Liver (tissue), 9 donors: ENCODE data around the gene SLC38A2. TPM values are rescaled to one million over a fixed set of nuclear protein-coding genes. Genes with fewer than 3 reads are reported as not detected.

ENCODE experiments used
- DNase-seq: peaks from one replicate; pipeline ENCODE4 v3.0.0-alpha.2; 2017; ENCODE audit warnings: low spot score
- H3K27ac ChIP-seq, 2 donors: one replicate each; pipeline ENCODE4 v1.7.0; 2013; ENCODE audit warnings: inconsistent platforms in 2 of 2, low read length in 2 of 2, control low read depth in 1 of 2, low read depth in 1 of 2, mild to moderate bottlenecking in 1 of 2
- H3K27me3 ChIP-seq, 4 donors: one replicate each; pipeline versions ENCODE4 v1.6.1 to v1.7.0; 2013; ENCODE audit warnings: low read length in 3 of 4, inconsistent platforms in 1 of 4, mild to moderate bottlenecking in 1 of 4, moderate library complexity in 1 of 4; ENCODE audit not compliant: control insufficient read depth in 4 of 4, insufficient read depth in 4 of 4
- H3K36me3 ChIP-seq, 4 donors: one replicate each; pipeline versions ENCODE4 v1.6.1 to v1.7.0; 2013; ENCODE audit warnings: low read length in 3 of 4, mild to moderate bottlenecking in 3 of 4, low read depth in 1 of 4, moderate library complexity in 1 of 4; ENCODE audit not compliant: control insufficient read depth in 4 of 4, insufficient read depth in 3 of 4
- H3K4me1 ChIP-seq, 4 donors: one replicate each; pipeline versions ENCODE4 v1.6.1 to v1.7.0; 2013; ENCODE audit warnings: low read length in 3 of 4, mild to moderate bottlenecking in 3 of 4, moderate library complexity in 1 of 4; ENCODE audit not compliant: control insufficient read depth in 4 of 4, insufficient read depth in 4 of 4
- H3K4me3 ChIP-seq, 3 donors: one replicate each; pipeline versions ENCODE4 v1.6.1 to v1.7.0; 2013; ENCODE audit warnings: low read length in 3 of 3, control low read depth in 1 of 3, low read depth in 1 of 3, mild to moderate bottlenecking in 1 of 3
- H3K9ac ChIP-seq, 2 donors: one replicate each; pipeline ENCODE4 v1.7.0; 2013; ENCODE audit warnings: low read length in 2 of 2, mild to moderate bottlenecking in 2 of 2, moderate library complexity in 2 of 2, control low read depth in 1 of 2, low read depth in 1 of 2
- H3K9me3 ChIP-seq, 4 donors: one replicate each; pipeline versions ENCODE4 v1.6.1 to v1.7.0; 2013; ENCODE audit warnings: low read length in 3 of 4; ENCODE audit not compliant: control insufficient read depth in 4 of 4
- ATF3 ChIP-seq: IDR thresholded peaks from 2 replicates; pipeline ENCODE4 v1.6.1; 2016; ENCODE audit warnings: antibody characterized with exemption
- EGR1 ChIP-seq, 2 donors: IDR thresholded peaks; 2 replicates each; pipeline ENCODE4 v1.6.1; 2016 to 2018; ENCODE audit warnings: antibody characterized with exemption in 2 of 2, low read depth in 2 of 2
- FOXA1 ChIP-seq: IDR thresholded peaks from 2 replicates; pipeline ENCODE4 v1.6.1; 2016; ENCODE audit warnings: antibody characterized with exemption
- FOXA2 ChIP-seq: IDR thresholded peaks from 2 replicates; pipeline ENCODE4 v1.6.1; 2016; ENCODE audit warnings: antibody characterized with exemption
- GABPA ChIP-seq, 2 donors: IDR thresholded peaks in 1 of 2; conservative IDR thresholded peaks in 1 of 2; 2 replicates each; pipeline ENCODE4 v1.6.1; 2016; ENCODE audit warnings: antibody characterized with exemption in 2 of 2, mild to moderate bottlenecking in 1 of 2, moderate library complexity in 1 of 2
- HNF4A ChIP-seq, 2 donors: conservative IDR thresholded peaks; 2 replicates each; pipeline ENCODE4 v1.6.1; 2016; ENCODE audit warnings: antibody characterized with exemption in 2 of 2, mild to moderate bottlenecking in 2 of 2
- HNF4G ChIP-seq: IDR thresholded peaks from 2 replicates; pipeline ENCODE4 v1.6.1; 2016; ENCODE audit warnings: antibody characterized with exemption
- MAX ChIP-seq: IDR thresholded peaks from 2 replicates; pipeline ENCODE4 v1.6.1; 2016; ENCODE audit warnings: antibody characterized with exemption
- NR2F2 ChIP-seq: IDR thresholded peaks from 2 replicates; pipeline ENCODE4 v1.6.1; 2016; ENCODE audit warnings: antibody characterized with exemption
- REST ChIP-seq: IDR thresholded peaks from 2 replicates; pipeline ENCODE4 v1.6.1; 2016; ENCODE audit warnings: antibody characterized with exemption, mild to moderate bottlenecking
- RXRA ChIP-seq, 2 donors: IDR thresholded peaks; 2 replicates each; pipeline ENCODE4 v1.6.1; 2017 to 2018; ENCODE audit warnings: antibody characterized with exemption in 2 of 2, mild to moderate bottlenecking in 1 of 2
- TAF1 ChIP-seq: conservative IDR thresholded peaks from 2 replicates; pipeline ENCODE4 v1.6.1; 2016; ENCODE audit warnings: antibody characterized with exemption, mild to moderate bottlenecking
- YY1 ChIP-seq: IDR thresholded peaks from 2 replicates; pipeline ENCODE4 v1.6.1; 2016; ENCODE audit warnings: antibody characterized with exemption, mild to moderate bottlenecking
- WGBS: extraction: QIAGEN DNeasy Blood & Tissue Kit; methylation state at CpG from one replicate; pipeline ENCODE4 v1.1.7; 2013; 5-methylcytosine and 5-hydroxymethylcytosine counted together
- polyA plus RNA-seq, 2 donors: library from polyadenylated mRNA; stranded (reverse) in 1 of 2; unstranded in 1 of 2; fragments of 200-250 nt in 1 of 2; fragments of >200 nt in 1 of 2; fragmentation: Nextera tagmentation in 1 of 2; extraction: Ambion mirVana in 1 of 2; gene quantifications; one replicate each; pipeline versions ENCODE4 v1.2.1 to v1.2.3, GENCODE V29; 2013 to 2015
- total RNA-seq, 2 donors: library from RNA; depleted of rRNA; stranded (reverse); fragments of >200 nt; gene quantifications; one replicate each; pipeline ENCODE4 v1.2.3, GENCODE V29; 2014
- donor health status: healthy.
- donor health status: healthy.
- donor health status: healthy.
- donor health status: healthy.
- donor health status: healthy.

The SLC38A2 gene
- total and polyA plus RNA-seq, 4 donors, result 50.6 to 472 (median 97.4) TPM

GRCh38 chr12:46403719-46404070, 31.1 kb upstream of the SLC38A2 start:
- no peak overlapping the region for H3K27ac ChIP-seq
- no peak for DNase-seq
- no peaks in the 10 kb centered on the region for H3K9me3 ChIP-seq
- H3K36me3 ChIP-seq, result no peaks in the 10 kb centered on the region
- H3K27me3 ChIP-seq, result no peaks in the 10 kb centered on the region
- H3K4me3 ChIP-seq, result no peak overlapping the region
- H3K9ac ChIP-seq, result no peak overlapping the region
- peaks cover 0 to 1% (median 0%) of the 10 kb centered on the region in 4 donors for H3K4me1 ChIP-seq
- TF ChIP-seq EGR1 (IDR thresholded peaks at IDR 0.05; ENCODE audit: low read depth in 2 of 2) (no peak), ATF3 (no peak), FOXA1 (no peak), FOXA2 (no peak), GABPA (IDR thresholded peaks at IDR 0.05 in 1 of 2, conservative IDR thresholded peaks at IDR 0.05 in 1 of 2) (no peak), MAX (no peak), YY1 (no peak), REST (no peak), HNF4G (no peak), RXRA (IDR thresholded peaks at IDR 0.05) (no peak), TAF1 (no peak)

- no peak overlapping the region for H3K27ac ChIP-seq
- no peaks in the 10 kb centered on the region for H3K36me3 ChIP-seq
- 74% methylated on average over 3 of the region's 3 CpGs for WGBS
- H3K4me3 ChIP-seq, result no peak overlapping the region
- peaks cover 0 to 1% (median 0%) of the 10 kb centered on the region in 4 donors for H3K4me1 ChIP-seq
- no peak for TF ChIP-seq TAF1
- no peak for TF ChIP-seq REST
- TF ChIP-seq MAX, result no peak
- no peak for TF ChIP-seq EGR1 (IDR thresholded peaks at IDR 0.05; ENCODE audit: low read depth in 2 of 2)
- TF ChIP-seq FOXA2, result no peak
- no peak for TF ChIP-seq GABPA (IDR thresholded peaks at IDR 0.05 in 1 of 2, conservative IDR thresholded peaks at IDR 0.05 in 1 of 2)
- TF ChIP-seq HNF4A (conservative IDR thresholded peaks at IDR 0.05), result no peak
- no peak for TF ChIP-seq YY1
- TF ChIP-seq ATF3, result no peak
- no peak for TF ChIP-seq NR2F2
- no peak for DNase-seq
- H3K9ac ChIP-seq, result no peak overlapping the region
- H3K27me3 ChIP-seq, result no peaks in the 10 kb centered on the region
- no peaks in the 10 kb centered on the region for H3K9me3 ChIP-seq
Observed at GRCh38 chr12:46402941-46403718, 30.6 kb upstream of the SLC38A2 start.
